HCT116 (cell line): ENCODE data around the gene SLC2A9. TPM values are rescaled to one million over a fixed set of nuclear protein-coding genes. Genes with fewer than 3 reads are reported as not detected.

Experiments used
- ATAC-seq: fragments of 200-7000 bp; cut with Tn5 transposase; 2 replicates; pipeline ENCODE4 v1.9.1; 2020; ENCODE audit warnings: mild to moderate bottlenecking, moderate library complexity
- BruUV-seq: library from RNA; stranded (reverse); fragments of 400-500 nt; replicated peaks from 2 replicates; lab custom pipeline; 2021; lab: Mats Ljungman, UMichigan
- CTCF ChIA-PET: fragments of 300-600 bp; sonication (Branson Sonifier 250); formaldehyde crosslinking; loops from one replicate; lab custom pipeline; 2021; ENCODE audit warnings: antibody characterized with exemption; lab: Charles Lee
- POLR2A ChIA-PET: fragments of 300-600, 350-600 bp; sonication (Branson Sonifier 250); formaldehyde crosslinking; loops from one replicate; lab custom pipeline; 2021; ENCODE audit warnings: antibody characterized with exemption; lab: Charles Lee
- RAD21 ChIA-PET, 2 experiments: fragments of 300-600 bp; sonication (Branson Sonifier 250); formaldehyde crosslinking; loops; one replicate each; lab custom pipeline; 2023; ENCODE audit warnings: low total read pairs in 2 of 2; ENCODE audit not compliant: uncharacterized antibody in 2 of 2, unreplicated experiment in 2 of 2, low non-redundant PET in 1 of 2; lab: Charles Lee
- DNase-seq: peaks from one replicate; pipeline ENCODE4 v3.0.0-alpha.2; 2010; ENCODE audit warnings: low read depth, low spot score
- H2AFZ ChIP-seq: fragments of 200-600 bp; shearing (Covaris generic), sonication (generic); 2 replicates; pipeline ENCODE4 v1.6.1; 2017; ENCODE audit warnings: low read depth, mixed run types, mixed read lengths, antibody characterized with exemption, low read length; ENCODE audit not compliant: poor library complexity, severe bottlenecking
- H3K27ac ChIP-seq: 2 replicates; pipeline ENCODE4 v1.5.1; 2012; ENCODE audit warnings: low read depth, low read length
- H3K27me3 ChIP-seq: fragments of 200-600 bp; sonication (generic); 2 replicates; pipeline ENCODE4 v1.6.1; 2016; ENCODE audit warnings: mixed run types, low read length, mixed read lengths; ENCODE audit not compliant: insufficient read depth
- H3K36me3 ChIP-seq, 2 experiments: fragments of 200-500 bp in 1 of 2; fragments of 200-600 bp in 1 of 2; sonication (Bioruptor generic) in 1 of 2; sonication (generic) in 1 of 2; 2 replicates each; pipeline versions ENCODE4 v1.5.1 to v1.6.1; 2014 to 2016; ENCODE audit warnings: low read length in 2 of 2, inconsistent platforms in 1 of 2, mixed read lengths in 1 of 2, mixed run types in 1 of 2; ENCODE audit not compliant: insufficient read depth in 2 of 2, control insufficient read depth in 1 of 2
- H3K4me1 ChIP-seq, 2 experiments: fragments of 200-600 bp in 1 of 2; sonication (generic) in 1 of 2; 2 replicates each; pipeline versions ENCODE4 v1.5.1 to v1.6.1; 2012 to 2017; ENCODE audit warnings: low read length in 2 of 2, inconsistent platforms in 1 of 2, mild to moderate bottlenecking in 1 of 2, mixed read lengths in 1 of 2, mixed run types in 1 of 2, moderate library complexity in 1 of 2; ENCODE audit not compliant: insufficient read depth in 2 of 2, control insufficient read depth in 1 of 2
- H3K4me2 ChIP-seq: fragments of 200-600 bp; sonication (generic); 2 replicates; pipeline ENCODE4 v1.6.1; 2017; ENCODE audit warnings: mixed run types, low read length, mixed read lengths
- H3K4me3 ChIP-seq, 2 experiments: fragments of 200-600 bp in 1 of 2; sonication (generic) in 1 of 2; replicated peaks in 1 of 2; 2 replicates each; pipeline ENCODE4 v1.5.1; 2011 to 2016; ENCODE audit warnings: low read length in 2 of 2, control low read depth in 1 of 2, low read depth in 1 of 2, mild to moderate bottlenecking in 1 of 2, mixed read lengths in 1 of 2, mixed run types in 1 of 2
- H3K79me2 ChIP-seq: fragments of 200-600 bp; sonication (generic); 2 replicates; pipeline ENCODE4 v1.6.1; 2017; ENCODE audit warnings: mild to moderate bottlenecking, mixed run types, low read length, moderate library complexity, mixed read lengths; ENCODE audit not compliant: insufficient read depth
- H3K9ac ChIP-seq: fragments of 200-600 bp; sonication (generic); 2 replicates; pipeline ENCODE4 v1.6.1; 2016; ENCODE audit warnings: low read length, mixed read lengths
- H3K9me2 ChIP-seq: fragments of 200-600 bp; sonication (generic), shearing (Covaris generic); 2 replicates; pipeline ENCODE4 v1.6.1; 2017; ENCODE audit warnings: mixed run types, mild to moderate bottlenecking, moderate library complexity; ENCODE audit not compliant: insufficient read depth
- H3K9me3 ChIP-seq, 2 experiments: fragments of 200-500 bp in 1 of 2; fragments of 200-600 bp in 1 of 2; sonication (Bioruptor generic) in 1 of 2; sonication (generic) in 1 of 2; 2 replicates each; pipeline ENCODE4 v1.6.1; 2014 to 2017; ENCODE audit warnings: low read length in 2 of 2, mixed read lengths in 2 of 2, inconsistent platforms in 1 of 2, low read depth in 1 of 2, mild to moderate bottlenecking in 1 of 2, mixed run types in 1 of 2, moderate library complexity in 1 of 2; ENCODE audit not compliant: control insufficient read depth in 1 of 2, insufficient read depth in 1 of 2
- H4K20me1 ChIP-seq: fragments of 200-600 bp; sonication (generic), shearing (Covaris generic); 2 replicates; pipeline ENCODE4 v1.6.1; 2017; ENCODE audit warnings: mixed run types, mild to moderate bottlenecking, moderate library complexity; ENCODE audit not compliant: insufficient read depth
- CBX3 ChIP-seq: IDR thresholded peaks from 2 replicates; pipeline ENCODE4 v1.6.1; 2012; ENCODE audit warnings: low read depth
- ELF1 ChIP-seq: IDR thresholded peaks from 2 replicates; pipeline ENCODE4 v1.6.1; 2012; ENCODE audit warnings: low read depth, borderline replicate concordance
- EZH2phosphoT487 ChIP-seq: fragments of 200-600 bp; IDR thresholded peaks from 2 replicates; pipeline ENCODE4 v1.6.1; 2018; ENCODE audit warnings: antibody characterized with exemption, borderline replicate concordance
- FOSL1 ChIP-seq: IDR thresholded peaks from 2 replicates; pipeline ENCODE4 v1.6.1; 2012; ENCODE audit warnings: low read depth
- RAD21 ChIP-seq: IDR thresholded peaks from 2 replicates; pipeline ENCODE4 v1.6.1; 2012; ENCODE audit warnings: low read depth, mild to moderate bottlenecking
- REST ChIP-seq: IDR thresholded peaks from 2 replicates; pipeline ENCODE4 v1.6.1; 2012; ENCODE audit warnings: low read depth
- SIN3A ChIP-seq: IDR thresholded peaks from 2 replicates; pipeline ENCODE4 v1.6.1; 2012; ENCODE audit warnings: low read depth
- SP1 ChIP-seq: IDR thresholded peaks from 2 replicates; pipeline ENCODE4 v1.6.1; 2012; ENCODE audit warnings: low read depth
- YY1 ChIP-seq: IDR thresholded peaks from 2 replicates; pipeline ENCODE4 v1.6.1; 2011; ENCODE audit warnings: low read length, low read depth, moderate library complexity, mild to moderate bottlenecking; ENCODE audit not compliant: insufficient replicate concordance; ENCODE audit errors: extremely low read depth
- intact Hi-C: fragments of 100-400 bp; cut with micrococcal nuclease; formaldehyde crosslinking; loops from 2 replicates; pipeline ENCODE4 v1.10.0; 2022
- total RNA-seq: library from RNA; stranded (reverse); gene quantifications from one replicate; pipeline ENCODE4 v1.2.1, GENCODE V29; 2021; ENCODE audit not compliant: unreplicated experiment
- TF ChIP-seq, protein P1 (sequence below): IDR thresholded peaks from 2 replicates; pipeline ENCODE4 v1.6.1; 2012

Gene SLC2A9
- total RNA-seq, 1 experiment from 2014 or later: 2.2 TPM

- ATAC-seq (no peak), DNase-seq (no peak)
- H3K27me3 ChIP-seq: no peaks in the 10 kb centered on the region
- no peaks in the 10 kb centered on the region for H3K9me3 ChIP-seq
- TF ChIP-seq EZH2phosphoT487: no peak
- TF ChIP-seq SP1: no peak
- no peak for TF ChIP-seq YY1
- no peak for TF ChIP-seq REST
- TF ChIP-seq ELF1: no peak
- TF ChIP-seq, protein P1, sequence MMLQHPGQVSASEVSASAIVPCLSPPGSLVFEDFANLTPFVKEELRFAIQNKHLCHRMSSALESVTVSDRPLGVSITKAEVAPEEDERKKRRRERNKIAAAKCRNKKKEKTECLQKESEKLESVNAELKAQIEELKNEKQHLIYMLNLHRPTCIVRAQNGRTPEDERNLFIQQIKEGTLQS: no peak
- TF ChIP-seq CBX3: no peak
- TF ChIP-seq SIN3A: no peak
- TF ChIP-seq RAD21: no peak
- TF ChIP-seq FOSL1: no peak
- intact Hi-C loops: no loop called here
- no peak overlapping the region for H3K27ac ChIP-seq
- no peak overlapping the region for H2AFZ ChIP-seq
- no peaks in the 10 kb centered on the region for H3K4me1 ChIP-seq
- no peaks in the 10 kb centered on the region for H3K36me3 ChIP-seq
- H3K4me2 ChIP-seq: no peak overlapping the region
- H3K9me2 ChIP-seq: no peaks in the 10 kb centered on the region
- H3K79me2 ChIP-seq: no peaks in the 10 kb centered on the region
- RAD21 ChIA-PET: no interaction called here
- POLR2A ChIA-PET: no interaction called here
- H3K4me3 ChIP-seq: no peak overlapping the region
- BruUV-seq: no TSS peak
- no peaks in the 10 kb centered on the region for H4K20me1 ChIP-seq
- no peak overlapping the region for H3K9ac ChIP-seq
- CTCF ChIA-PET: interaction anchor here (0.8 kb wide), 1 partner anchor 9 kb away, joined by 3 read pairs; no protein-coding TSS in a partner anchor
These were observed 107.5 kb downstream of the SLC2A9 start for GRCh38 chr4:9913846-9914245.
